ENCODE measurements around the gene SPOCD1. TPM values are rescaled to one million over a fixed set of nuclear protein-coding genes. Genes with fewer than 3 reads are reported as not detected.

The SPOCD1 gene
- total RNA-seq, 2 donors from 2014 or later, result 21.6 TPM; not detected in 1

GRCh38 chr1:31750858-31751510 lies 64.8 kb downstream of the SPOCD1 start:
- H3K4me3 ChIP-seq, result no peak overlapping the region
- no peaks in the 10 kb centered on the region for H3K9me3 ChIP-seq
- TF ChIP-seq CTCF (IDR thresholded peaks at IDR 0.05), result no peak
- no peak for TF ChIP-seq POLR2A (IDR thresholded peaks at IDR 0.05)
- TF ChIP-seq POLR2AphosphoS5 (IDR thresholded peaks at IDR 0.05), result no peak
- no peak overlapping the region for H3K27ac ChIP-seq
- no peaks in the 10 kb centered on the region for H3K27me3 ChIP-seq (replicated peaks; ENCODE audit: insufficient read depth)
- no peak for DNase-seq (ENCODE audit: low spot score)
- intact Hi-C loops (cut with DNase I), result no loop called here
- no peaks in the 10 kb centered on the region for H3K4me1 ChIP-seq (replicated peaks)
- H3K36me3 ChIP-seq, result no peaks in the 10 kb centered on the region
- WGBS, result 57% methylated on average over 11 of the region's 11 CpGs

GRCh38 chr1:31749785-31750735 lies 65.8 kb downstream of the SPOCD1 start:
- no peaks in the 10 kb centered on the region for H3K4me1 ChIP-seq (replicated peaks)
- intact Hi-C loops (cut with DNase I), result no loop called here
- no peaks in the 10 kb centered on the region for H3K9me3 ChIP-seq
- TF ChIP-seq POLR2AphosphoS5 (IDR thresholded peaks at IDR 0.05), result no peak
- 79% methylated on average over 7 of the region's 7 CpGs for WGBS
- no peak for DNase-seq (ENCODE audit: low spot score)
- H3K4me3 ChIP-seq, result no peak overlapping the region
- no peak overlapping the region for H3K27ac ChIP-seq
- H3K36me3 ChIP-seq, result no peaks in the 10 kb centered on the region
- H3K27me3 ChIP-seq (replicated peaks; ENCODE audit: insufficient read depth), result no peaks in the 10 kb centered on the region

GRCh38 chr1:31748365-31748764 lies 67.5 kb downstream of the SPOCD1 start:
- H3K4me1 ChIP-seq (replicated peaks), result no peaks in the 10 kb centered on the region
- WGBS, result 68% methylated on average over 4 of the region's 4 CpGs
- no peak overlapping the region for H3K27ac ChIP-seq
- no peaks in the 10 kb centered on the region for H3K36me3 ChIP-seq
- H3K4me3 ChIP-seq, result no peak overlapping the region
- no peaks in the 10 kb centered on the region for H3K27me3 ChIP-seq (replicated peaks; ENCODE audit: insufficient read depth)
- DNase-seq (ENCODE audit: low spot score), result no peak
- TF ChIP-seq POLR2A (IDR thresholded peaks at IDR 0.05), result no peak
- no peak for TF ChIP-seq POLR2AphosphoS5 (IDR thresholded peaks at IDR 0.05)
- TF ChIP-seq CTCF (IDR thresholded peaks at IDR 0.05), result no peak
- intact Hi-C loops (cut with DNase I), result no loop called here
- H3K9me3 ChIP-seq, result no peaks in the 10 kb centered on the region

GRCh38 chr1:31747304-31747703 lies 68.5 kb downstream of the SPOCD1 start:
- WGBS, result 92% methylated on average over 1 of the region's 1 CpG

More at GRCh38 chr1:31747304-31747703, 68.5 kb downstream of the SPOCD1 start:
- Histone ChIP-seq H3K27ac (no peak overlapping the region), H3K4me1 (replicated peaks) (no peaks in the 10 kb centered on the region), H3K4me3 (no peak overlapping the region), H3K27me3 (replicated peaks; ENCODE audit: insufficient read depth) (no peaks in the 10 kb centered on the region), H3K36me3 (no peaks in the 10 kb centered on the region), H3K9me3 (no peaks in the 10 kb centered on the region)
- intact Hi-C loops (cut with DNase I), result no loop called here
- TF ChIP-seq POLR2A (IDR thresholded peaks at IDR 0.05) (no peak), CTCF (IDR thresholded peaks at IDR 0.05) (no peak), POLR2AphosphoS5 (IDR thresholded peaks at IDR 0.05) (no peak)
- DNase-seq (ENCODE audit: low spot score), result no peak

Measured in prostate gland (tissue), 2 donors.